Kasumi-1 (cell line): ENCODE measurements around the gene CEP55.

Experiments
- DNase-seq, 2 experiments: peaks; one replicate each; lab custom pipeline; 2025; lab: John Stamatoyannopoulos, UW

Gene CEP55

DNA sequence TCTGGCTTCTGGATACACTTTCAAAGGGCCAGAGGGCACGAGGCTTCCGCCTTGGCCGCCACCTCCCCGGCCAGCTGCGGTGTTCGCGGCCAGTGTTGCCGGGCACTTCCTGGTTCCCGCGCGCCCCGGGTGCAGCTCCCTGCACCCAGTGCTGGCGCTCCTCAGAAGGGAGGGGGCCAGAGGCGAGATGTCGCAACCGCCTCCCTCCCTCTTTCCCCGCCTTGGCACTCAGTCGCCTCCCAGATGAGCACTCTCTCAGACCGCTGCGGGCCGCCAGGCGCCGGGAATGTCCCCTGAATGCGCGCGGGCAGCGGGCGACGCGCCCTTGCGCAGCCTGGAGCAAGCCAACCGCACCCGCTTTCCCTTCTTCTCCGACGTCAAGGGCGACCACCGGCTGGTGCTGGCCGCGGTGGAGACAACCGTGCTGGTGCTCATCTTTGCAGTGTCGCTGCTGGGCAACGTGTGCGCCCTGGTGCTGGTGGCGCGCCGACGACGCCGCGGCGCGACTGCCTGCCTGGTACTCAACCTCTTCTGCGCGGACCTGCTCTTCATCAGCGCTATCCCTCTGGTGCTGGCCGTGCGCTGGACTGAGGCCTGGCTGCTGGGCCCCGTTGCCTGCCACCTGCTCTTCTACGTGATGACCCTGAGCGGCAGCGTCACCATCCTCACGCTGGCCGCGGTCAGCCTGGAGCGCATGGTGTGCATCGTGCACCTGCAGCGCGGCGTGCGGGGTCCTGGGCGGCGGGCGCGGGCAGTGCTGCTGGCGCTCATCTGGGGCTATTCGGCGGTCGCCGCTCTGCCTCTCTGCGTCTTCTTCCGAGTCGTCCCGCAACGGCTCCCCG, 70.2 kb downstream of the CEP55 start, which contains the start of gene FFAR4:
FFAR4 (plus strand) TSS at position 231 of the 842 bp plus-strand sequence; CDS start at position 287, 56 bp downstream.
- DNase-seq = peak; percentile 25 to 29

DNA sequence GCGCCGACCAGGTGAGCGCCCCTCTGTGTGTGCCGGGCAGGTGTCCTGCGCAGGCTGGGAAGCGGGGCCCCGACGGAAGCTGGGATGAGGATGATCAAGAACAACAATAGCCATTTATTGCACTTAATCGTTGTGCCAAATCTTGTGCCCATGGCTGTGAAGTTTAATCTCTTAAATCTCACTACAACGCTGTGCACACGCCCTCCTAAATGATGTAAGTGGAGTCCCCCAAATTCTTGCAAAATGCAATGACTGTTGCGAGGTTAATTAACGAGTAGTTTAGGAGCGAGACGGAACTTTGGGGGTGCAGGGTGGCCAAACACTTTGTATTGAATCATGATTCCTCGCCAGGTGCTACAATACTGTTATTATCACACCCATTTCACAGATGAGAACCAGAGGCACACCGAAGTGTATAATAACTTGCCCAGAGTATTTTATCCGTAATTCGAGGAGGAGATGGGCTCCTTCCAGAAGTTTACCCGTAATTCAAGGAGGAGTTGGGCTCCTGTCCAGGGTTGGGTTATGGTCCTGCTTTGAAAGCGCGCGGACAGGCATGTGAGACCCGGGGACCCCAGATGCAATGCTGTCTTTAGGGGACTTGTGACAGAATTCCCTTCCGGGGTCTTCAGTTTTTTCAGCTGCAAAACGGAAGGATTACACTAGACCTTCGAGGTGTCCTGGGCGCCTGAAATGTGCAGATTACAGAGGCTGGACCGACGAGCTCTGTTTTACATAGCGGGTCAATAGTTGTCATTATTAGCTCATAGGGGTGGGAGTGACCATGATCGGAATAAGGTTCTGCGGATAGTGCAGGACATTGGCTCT, 71.1 kb downstream of the CEP55 start:
- no peak for DNase-seq

DNA sequence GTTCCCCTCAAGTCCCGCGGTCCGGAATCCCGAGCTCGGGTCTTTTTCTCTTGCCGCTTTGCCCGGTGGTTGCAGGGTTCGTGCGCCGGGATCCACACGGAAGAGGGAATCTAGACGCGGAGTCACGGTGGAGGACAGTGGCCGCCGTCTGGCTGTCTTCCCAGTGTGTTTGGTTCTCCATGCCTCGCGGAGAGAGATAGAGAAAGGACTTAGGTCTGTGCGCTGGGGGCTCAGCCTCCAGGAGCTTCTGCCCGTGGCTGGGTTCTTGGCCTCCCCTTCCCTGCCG, 71.6 kb downstream of the CEP55 start:
- DNase-seq = no peak

DNA sequence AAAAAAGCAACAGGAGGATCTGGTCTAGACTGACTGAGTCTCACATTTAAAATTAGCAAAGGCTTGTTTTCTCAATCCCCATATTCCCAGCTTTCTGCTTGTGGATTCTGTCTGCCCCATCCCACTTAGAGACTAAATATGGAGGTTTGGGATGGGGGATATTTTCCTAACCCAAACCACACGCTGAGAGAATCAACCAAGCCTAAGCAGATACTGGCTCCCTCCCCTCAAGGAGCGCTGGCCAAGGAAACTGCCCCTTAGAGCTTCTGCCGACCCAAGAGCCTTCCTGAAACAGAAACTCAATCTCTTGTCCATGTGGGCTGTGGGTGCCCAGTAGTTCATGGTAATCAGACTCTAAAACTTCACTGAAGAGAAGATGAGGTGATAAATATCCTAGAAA, 74.0 kb downstream of the CEP55 start:
- no peak for DNase-seq

DNA sequence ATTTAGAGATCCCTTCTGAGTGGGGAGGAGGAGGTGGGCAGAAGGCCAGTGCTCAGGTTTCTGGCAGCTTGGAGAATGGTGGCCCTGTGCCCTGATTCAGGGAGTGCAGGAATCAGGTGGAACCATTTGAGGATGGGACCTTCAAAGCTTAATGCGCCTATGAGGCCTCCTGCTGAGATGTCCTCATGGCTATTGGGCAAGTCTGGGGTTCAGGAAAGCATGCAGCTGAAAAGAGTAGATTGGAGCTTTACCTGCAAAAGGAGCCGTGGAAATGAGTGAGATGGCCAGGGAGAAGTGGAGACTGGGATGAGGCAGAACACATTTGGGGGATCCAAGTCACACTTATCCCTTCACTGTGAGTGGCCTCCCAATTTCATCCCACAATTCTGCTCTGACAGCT, 76.2 kb downstream of the CEP55 start:
- no peak for DNase-seq

DNA sequence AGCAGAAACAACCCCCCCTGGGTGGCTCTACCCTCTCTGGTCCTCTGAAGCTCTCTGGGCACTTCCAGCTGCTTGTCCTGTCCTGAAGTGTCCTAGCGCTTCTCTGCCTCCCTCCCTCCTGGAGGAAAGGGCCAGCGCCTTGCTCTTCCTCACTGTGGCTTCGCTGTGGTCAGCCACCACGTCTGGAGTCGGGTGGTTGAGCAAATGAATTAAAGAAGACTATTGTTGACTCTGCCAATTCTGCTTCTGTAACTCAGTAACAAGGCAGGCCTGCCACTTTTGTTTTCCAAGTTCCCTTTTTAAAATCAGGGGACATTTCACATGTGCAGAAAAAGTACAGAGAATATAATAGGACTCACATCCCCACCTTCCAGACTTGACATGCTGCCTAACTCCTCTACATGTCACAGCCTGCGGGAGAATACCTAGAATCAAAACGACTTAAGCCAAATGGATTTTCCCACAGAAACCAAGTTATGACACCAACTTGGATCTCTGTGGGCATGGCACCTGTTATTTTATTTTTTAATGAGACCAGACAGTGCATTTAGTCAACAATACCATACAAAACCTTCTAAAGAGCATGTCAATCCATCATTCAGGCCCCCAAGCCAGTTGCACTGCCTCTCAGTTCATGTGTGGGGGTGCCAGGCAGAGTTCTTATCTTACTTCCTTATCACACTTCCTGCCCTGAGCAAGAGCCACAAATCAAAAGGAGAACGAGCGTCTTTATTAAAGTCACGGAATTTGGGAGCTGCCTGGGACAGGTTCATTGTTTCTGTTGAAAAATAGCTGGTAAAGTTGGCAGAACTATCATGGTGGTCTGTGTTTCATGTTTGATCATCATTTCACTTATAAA, 76.9 kb downstream of the CEP55 start:
- DNase-seq = peak; percentile 95

DNA sequence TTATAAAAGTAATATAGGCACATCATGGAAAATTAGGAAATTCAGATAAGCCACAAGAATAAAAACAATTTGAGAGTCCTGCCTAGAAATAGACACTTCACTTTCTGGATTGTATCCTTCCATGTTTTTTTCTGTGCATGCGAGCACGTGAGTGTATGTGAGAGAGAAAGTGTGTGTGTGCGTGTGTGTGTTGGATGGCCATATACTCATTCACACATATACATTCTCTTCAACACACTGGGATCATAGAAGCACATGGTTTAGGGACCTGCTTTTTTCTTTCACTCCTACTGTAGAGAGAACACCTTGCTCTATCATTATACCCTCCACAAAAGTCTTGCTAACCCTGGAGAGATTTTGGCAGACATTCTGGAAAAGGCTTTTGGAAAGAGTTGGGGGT, 77.5 kb downstream of the CEP55 start:
- DNase-seq = peak; percentile 64 to 65

DNA sequence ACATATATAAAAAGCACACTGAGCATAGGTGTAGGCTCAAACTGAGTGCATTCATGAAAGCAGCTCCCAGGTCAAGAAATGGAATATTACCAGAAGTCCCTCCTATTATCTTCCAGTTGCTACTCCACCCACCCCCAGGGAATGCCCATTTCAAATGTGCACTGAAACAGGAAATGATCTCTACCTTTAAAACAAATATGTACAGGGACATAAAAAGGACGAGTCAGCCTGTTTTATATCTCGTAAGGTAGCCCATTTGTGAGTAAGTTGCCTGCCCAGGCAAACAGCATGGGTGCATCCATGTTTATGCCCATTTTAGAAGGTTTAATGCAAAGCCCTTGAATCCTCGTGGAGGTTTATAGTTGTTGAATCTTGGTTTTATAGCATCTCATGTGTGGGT, 80.5 kb downstream of the CEP55 start:
- no peak for DNase-seq

DNA sequence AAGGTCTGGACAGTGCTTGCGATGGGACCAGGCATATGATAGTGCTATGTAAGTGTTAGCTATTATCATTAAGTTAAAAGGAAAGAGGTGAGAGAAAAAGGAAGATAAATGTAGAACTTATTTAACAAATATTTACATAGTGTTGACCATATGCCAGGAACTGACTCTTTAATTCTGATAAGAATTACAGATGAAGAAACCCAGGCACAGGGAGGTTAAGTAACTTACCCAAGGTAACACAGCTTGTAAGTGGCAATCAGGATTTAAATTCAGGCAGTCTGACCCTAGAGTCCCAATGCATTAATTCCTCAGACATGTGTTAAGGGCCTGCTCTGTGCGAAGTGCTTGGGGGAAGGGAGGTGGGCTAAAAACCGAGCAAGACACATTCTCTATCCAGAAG, 81.2 kb downstream of the CEP55 start:
- DNase-seq = no peak
